ENCODE measurements around the gene HS6ST3. TPM values are rescaled to one million over a fixed set of nuclear protein-coding genes. Genes with fewer than 3 reads are reported as not detected.

Gene HS6ST3
- total and polyA plus RNA-seq, 2 of the 13 experiments (the other 11 are each of a cell fraction or from before 2014, with no cell fraction given), result not detected

DNA sequence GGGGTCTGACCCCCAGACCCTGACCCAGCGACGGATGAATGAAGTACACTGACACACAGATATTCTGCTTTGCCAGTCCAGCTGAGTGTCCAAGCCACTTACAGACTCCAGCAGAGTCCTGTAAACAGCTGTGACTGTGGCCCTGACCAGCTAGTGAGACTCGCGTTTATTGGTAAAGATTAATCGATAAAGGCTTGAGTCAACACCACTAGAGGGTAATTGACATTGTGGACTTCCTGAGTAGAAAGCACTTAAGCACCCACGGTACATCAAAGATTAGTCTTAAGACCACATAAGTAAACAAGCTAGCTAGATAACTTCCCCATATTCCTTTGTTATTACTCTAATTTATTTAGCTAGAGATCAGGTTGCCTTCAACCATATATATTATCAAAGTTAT, 758.4 kb downstream of the HS6ST3 start (continued):
- TF ChIP-seq, protein P1, sequence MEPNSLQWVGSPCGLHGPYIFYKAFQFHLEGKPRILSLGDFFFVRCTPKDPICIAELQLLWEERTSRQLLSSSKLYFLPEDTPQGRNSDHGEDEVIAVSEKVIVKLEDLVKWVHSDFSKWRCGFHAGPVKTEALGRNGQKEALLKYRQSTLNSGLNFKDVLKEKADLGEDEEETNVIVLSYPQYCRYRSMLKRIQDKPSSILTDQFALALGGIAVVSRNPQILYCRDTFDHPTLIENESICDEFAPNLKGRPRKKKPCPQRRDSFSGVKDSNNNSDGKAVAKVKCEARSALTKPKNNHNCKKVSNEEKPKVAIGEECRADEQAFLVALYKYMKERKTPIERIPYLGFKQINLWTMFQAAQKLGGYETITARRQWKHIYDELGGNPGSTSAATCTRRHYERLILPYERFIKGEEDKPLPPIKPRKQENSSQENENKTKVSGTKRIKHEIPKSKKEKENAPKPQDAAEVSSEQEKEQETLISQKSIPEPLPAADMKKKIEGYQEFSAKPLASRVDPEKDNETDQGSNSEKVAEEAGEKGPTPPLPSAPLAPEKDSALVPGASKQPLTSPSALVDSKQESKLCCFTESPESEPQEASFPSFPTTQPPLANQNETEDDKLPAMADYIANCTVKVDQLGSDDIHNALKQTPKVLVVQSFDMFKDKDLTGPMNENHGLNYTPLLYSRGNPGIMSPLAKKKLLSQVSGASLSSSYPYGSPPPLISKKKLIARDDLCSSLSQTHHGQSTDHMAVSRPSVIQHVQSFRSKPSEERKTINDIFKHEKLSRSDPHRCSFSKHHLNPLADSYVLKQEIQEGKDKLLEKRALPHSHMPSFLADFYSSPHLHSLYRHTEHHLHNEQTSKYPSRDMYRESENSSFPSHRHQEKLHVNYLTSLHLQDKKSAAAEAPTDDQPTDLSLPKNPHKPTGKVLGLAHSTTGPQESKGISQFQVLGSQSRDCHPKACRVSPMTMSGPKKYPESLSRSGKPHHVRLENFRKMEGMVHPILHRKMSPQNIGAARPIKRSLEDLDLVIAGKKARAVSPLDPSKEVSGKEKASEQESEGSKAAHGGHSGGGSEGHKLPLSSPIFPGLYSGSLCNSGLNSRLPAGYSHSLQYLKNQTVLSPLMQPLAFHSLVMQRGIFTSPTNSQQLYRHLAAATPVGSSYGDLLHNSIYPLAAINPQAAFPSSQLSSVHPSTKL (CRISPR knock-in tag; IDR thresholded peaks at IDR 0.05), result peak; percentile 55; the same call in 1 of the 2 replicates
- TF ChIP-seq GATAD2A (CRISPR knock-in tag; IDR thresholded peaks at IDR 0.05), result peak; percentile 36; the same call in 1 of the 2 replicates
- peak; percentile 60; the same call in 1 of the 2 replicates for TF ChIP-seq KAT2B (IDR thresholded peaks at IDR 0.05; ENCODE audit: borderline replicate concordance, low read depth, low read length)
- peak; percentile 53; the same call in 1 of the 2 replicates for TF ChIP-seq ETV5 (CRISPR knock-in tag; IDR thresholded peaks at IDR 0.05; ENCODE audit: borderline replicate concordance)
- TF ChIP-seq, protein P2, sequence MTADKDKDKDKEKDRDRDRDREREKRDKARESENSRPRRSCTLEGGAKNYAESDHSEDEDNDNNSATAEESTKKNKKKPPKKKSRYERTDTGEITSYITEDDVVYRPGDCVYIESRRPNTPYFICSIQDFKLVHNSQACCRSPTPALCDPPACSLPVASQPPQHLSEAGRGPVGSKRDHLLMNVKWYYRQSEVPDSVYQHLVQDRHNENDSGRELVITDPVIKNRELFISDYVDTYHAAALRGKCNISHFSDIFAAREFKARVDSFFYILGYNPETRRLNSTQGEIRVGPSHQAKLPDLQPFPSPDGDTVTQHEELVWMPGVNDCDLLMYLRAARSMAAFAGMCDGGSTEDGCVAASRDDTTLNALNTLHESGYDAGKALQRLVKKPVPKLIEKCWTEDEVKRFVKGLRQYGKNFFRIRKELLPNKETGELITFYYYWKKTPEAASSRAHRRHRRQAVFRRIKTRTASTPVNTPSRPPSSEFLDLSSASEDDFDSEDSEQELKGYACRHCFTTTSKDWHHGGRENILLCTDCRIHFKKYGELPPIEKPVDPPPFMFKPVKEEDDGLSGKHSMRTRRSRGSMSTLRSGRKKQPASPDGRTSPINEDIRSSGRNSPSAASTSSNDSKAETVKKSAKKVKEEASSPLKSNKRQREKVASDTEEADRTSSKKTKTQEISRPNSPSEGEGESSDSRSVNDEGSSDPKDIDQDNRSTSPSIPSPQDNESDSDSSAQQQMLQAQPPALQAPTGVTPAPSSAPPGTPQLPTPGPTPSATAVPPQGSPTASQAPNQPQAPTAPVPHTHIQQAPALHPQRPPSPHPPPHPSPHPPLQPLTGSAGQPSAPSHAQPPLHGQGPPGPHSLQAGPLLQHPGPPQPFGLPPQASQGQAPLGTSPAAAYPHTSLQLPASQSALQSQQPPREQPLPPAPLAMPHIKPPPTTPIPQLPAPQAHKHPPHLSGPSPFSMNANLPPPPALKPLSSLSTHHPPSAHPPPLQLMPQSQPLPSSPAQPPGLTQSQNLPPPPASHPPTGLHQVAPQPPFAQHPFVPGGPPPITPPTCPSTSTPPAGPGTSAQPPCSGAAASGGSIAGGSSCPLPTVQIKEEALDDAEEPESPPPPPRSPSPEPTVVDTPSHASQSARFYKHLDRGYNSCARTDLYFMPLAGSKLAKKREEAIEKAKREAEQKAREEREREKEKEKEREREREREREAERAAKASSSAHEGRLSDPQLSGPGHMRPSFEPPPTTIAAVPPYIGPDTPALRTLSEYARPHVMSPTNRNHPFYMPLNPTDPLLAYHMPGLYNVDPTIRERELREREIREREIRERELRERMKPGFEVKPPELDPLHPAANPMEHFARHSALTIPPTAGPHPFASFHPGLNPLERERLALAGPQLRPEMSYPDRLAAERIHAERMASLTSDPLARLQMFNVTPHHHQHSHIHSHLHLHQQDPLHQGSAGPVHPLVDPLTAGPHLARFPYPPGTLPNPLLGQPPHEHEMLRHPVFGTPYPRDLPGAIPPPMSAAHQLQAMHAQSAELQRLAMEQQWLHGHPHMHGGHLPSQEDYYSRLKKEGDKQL (CRISPR knock-in tag; IDR thresholded peaks at IDR 0.05; ENCODE audit: low read depth), result peak; percentile 47; the same call in 1 of the 2 replicates
- peak; percentile 40; the same call in 1 of the 2 replicates for TF ChIP-seq RARA (CRISPR knock-in tag; IDR thresholded peaks at IDR 0.05)
- TF ChIP-seq, protein P3, sequence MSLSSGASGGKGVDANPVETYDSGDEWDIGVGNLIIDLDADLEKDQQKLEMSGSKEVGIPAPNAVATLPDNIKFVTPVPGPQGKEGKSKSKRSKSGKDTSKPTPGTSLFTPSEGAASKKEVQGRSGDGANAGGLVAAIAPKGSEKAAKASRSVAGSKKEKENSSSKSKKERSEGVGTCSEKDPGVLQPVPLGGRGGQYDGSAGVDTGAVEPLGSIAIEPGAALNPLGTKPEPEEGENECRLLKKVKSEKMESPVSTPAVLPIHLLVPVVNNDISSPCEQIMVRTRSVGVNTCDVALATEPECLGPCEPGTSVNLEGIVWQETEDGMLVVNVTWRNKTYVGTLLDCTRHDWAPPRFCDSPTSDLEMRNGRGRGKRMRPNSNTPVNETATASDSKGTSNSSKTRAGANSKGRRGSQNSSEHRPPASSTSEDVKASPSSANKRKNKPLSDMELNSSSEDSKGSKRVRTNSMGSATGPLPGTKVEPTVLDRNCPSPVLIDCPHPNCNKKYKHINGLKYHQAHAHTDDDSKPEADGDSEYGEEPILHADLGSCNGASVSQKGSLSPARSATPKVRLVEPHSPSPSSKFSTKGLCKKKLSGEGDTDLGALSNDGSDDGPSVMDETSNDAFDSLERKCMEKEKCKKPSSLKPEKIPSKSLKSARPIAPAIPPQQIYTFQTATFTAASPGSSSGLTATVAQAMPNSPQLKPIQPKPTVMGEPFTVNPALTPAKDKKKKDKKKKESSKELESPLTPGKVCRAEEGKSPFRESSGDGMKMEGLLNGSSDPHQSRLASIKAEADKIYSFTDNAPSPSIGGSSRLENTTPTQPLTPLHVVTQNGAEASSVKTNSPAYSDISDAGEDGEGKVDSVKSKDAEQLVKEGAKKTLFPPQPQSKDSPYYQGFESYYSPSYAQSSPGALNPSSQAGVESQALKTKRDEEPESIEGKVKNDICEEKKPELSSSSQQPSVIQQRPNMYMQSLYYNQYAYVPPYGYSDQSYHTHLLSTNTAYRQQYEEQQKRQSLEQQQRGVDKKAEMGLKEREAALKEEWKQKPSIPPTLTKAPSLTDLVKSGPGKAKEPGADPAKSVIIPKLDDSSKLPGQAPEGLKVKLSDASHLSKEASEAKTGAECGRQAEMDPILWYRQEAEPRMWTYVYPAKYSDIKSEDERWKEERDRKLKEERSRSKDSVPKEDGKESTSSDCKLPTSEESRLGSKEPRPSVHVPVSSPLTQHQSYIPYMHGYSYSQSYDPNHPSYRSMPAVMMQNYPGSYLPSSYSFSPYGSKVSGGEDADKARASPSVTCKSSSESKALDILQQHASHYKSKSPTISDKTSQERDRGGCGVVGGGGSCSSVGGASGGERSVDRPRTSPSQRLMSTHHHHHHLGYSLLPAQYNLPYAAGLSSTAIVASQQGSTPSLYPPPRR (CRISPR knock-in tag; IDR thresholded peaks at IDR 0.05; ENCODE audit: borderline replicate concordance), result peak; percentile 87; the same call in 1 of the 2 replicates
- no peak for TF ChIP-seq FOXP1 (IDR thresholded peaks at IDR 0.05)
- peak; percentile 41; the same call in 1 of the 2 replicates for TF ChIP-seq FOXP1 (CRISPR knock-in tag; IDR thresholded peaks at IDR 0.05)
- 0 out of 2 replicates have a peak, but pooled peaks have one; percentile 40 for TF ChIP-seq MIXL1 (CRISPR knock-in tag; IDR thresholded peaks at IDR 0.05)
- 0 out of 2 replicates have a peak, but pooled peaks have one; percentile 41 for TF ChIP-seq ONECUT2 (CRISPR knock-in tag; IDR thresholded peaks at IDR 0.05)
- TF ChIP-seq, protein P4, sequence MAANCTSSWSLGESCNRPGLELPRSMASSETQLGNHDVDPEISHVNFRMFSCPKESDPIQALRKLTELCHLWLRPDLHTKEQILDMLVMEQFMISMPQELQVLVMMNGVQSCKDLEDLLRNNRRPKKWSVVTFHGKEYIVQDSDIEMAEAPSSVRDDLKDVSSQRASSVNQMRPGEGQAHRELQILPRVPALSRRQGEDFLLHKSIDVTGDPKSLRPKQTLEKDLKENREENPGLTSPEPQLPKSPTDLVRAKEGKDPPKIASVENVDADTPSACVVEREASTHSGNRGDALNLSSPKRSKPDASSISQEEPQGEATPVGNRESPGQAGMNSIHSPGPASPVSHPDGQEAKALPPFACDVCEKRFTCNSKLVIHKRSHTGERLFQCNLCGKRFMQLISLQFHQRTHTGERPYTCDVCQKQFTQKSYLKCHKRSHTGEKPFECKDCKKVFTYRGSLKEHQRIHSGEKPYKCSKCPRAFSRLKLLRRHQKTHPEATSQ (CRISPR knock-in tag; IDR thresholded peaks at IDR 0.05; ENCODE audit: borderline replicate concordance), result no peak
